Astrocyte of the cerebellum (primary cell): Measurements from ENCODE around the gene VPS51.

Experiments used
- DNase-seq: peaks from one replicate; pipeline ENCODE4 v3.0.0-alpha.2; 2011; ENCODE audit warnings: low read depth
- H3K4me3 ChIP-seq: 2 replicates; pipeline ENCODE4 v1.5.1; 2011; ENCODE audit warnings: mild to moderate bottlenecking, low read depth, low read length, moderate library complexity
- in situ Hi-C: cut with HindIII; loops from 2 replicates; pipeline ENCODE4 v1.10.0; 2017; ENCODE audit warnings: low sequenced_read_pairs
- TF ChIP-seq, protein P1 (sequence below): IDR thresholded peaks from 2 replicates; pipeline ENCODE4 v1.5.1; 2012; ENCODE audit warnings: low read length, low read depth, moderate library complexity, mild to moderate bottlenecking; ENCODE audit errors: missing control alignments

Gene VPS51

GRCh38 chr11:65119670-65119995 is 23.6 kb downstream of the VPS51 start:
- in situ Hi-C loops = no loop called here
- H3K4me3 ChIP-seq = no peak overlapping the region
- DNase-seq = no peak
- TF ChIP-seq, protein P1, sequence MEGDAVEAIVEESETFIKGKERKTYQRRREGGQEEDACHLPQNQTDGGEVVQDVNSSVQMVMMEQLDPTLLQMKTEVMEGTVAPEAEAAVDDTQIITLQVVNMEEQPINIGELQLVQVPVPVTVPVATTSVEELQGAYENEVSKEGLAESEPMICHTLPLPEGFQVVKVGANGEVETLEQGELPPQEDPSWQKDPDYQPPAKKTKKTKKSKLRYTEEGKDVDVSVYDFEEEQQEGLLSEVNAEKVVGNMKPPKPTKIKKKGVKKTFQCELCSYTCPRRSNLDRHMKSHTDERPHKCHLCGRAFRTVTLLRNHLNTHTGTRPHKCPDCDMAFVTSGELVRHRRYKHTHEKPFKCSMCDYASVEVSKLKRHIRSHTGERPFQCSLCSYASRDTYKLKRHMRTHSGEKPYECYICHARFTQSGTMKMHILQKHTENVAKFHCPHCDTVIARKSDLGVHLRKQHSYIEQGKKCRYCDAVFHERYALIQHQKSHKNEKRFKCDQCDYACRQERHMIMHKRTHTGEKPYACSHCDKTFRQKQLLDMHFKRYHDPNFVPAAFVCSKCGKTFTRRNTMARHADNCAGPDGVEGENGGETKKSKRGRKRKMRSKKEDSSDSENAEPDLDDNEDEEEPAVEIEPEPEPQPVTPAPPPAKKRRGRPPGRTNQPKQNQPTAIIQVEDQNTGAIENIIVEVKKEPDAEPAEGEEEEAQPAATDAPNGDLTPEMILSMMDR = no peak

DNA sequence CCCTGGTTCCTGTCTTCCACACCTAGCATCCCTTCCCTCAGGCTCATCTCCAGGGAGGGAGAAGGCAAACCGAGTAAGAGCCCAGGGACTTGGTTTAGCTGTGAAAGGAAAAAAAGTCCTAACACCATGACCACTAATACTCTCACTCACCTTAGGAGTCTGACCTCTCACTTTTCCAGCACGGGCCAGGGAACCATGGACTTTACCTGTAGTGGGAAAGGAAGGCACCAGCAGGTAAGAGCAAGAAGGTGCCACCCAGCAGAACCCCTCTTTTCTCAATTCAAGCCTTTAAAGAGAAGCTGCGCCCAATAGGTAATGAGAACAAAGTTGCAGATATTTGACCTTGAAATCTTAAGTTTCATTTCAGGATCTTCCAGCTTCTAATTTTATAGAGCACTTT is 24.8 kb downstream of the VPS51 start:
- in situ Hi-C loops = no loop called here
- H3K4me3 ChIP-seq = peak overlapping the region; percentile 99
- no peak for DNase-seq
- TF ChIP-seq, protein P1 = no peak

DNA sequence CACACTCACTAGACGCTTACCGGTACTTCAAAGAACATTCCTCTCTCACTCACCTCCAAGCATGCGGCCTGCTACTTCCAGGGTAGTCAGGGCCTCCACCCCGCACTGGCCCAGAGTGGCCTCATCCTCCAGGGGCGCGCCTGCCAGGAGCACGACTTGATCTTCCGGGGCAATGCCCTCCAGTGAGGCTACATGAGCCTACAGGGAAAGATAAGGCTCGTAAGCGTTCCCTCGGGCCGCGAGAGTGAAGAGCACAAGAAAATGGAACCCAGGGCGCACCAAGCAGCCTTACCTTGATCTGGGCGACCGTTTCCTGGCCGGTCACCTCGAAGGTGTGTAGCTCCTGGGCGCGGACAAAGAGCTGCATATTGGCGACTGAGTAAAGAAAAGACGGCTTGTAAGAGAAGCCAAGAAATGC is 25.4 kb downstream of the VPS51 start:
- in situ Hi-C loops = no loop called here
- TF ChIP-seq, protein P1 = no peak
- peak overlapping the region; percentile 99 for H3K4me3 ChIP-seq
- no peak for DNase-seq

- in situ Hi-C loops = no loop called here
- H3K4me3 ChIP-seq = peak within 1 kb of the TSS; percentile 99
- TF ChIP-seq, protein P1 = no peak
Observed at GRCh38 chr11:65121865-65122696, 26.1 kb downstream of the VPS51 start, which contains the start of the genes FAU and MRPL49. Gene FAU (minus strand): TSS chr11:65122134. CDS start chr11:65121813, 321 bp downstream. Gene MRPL49 (plus strand): TSS chr11:65122321. CDS start chr11:65122347, 26 bp downstream.

GRCh38 chr11:65124480-65125196 is 28.6 kb downstream of the VPS51 start:
- in situ Hi-C loops = no loop called here
- TF ChIP-seq, protein P1 = no peak
- H3K4me3 ChIP-seq = no peak overlapping the region
- no peak for DNase-seq

More at GRCh38 chr11:65121865-65122696, 26.1 kb downstream of the VPS51 start, which contains the start of the genes FAU and MRPL49:
- DNase-seq = peak; percentile 92

GRCh38 chr11:65125197-65126056 is 29.4 kb downstream of the VPS51 start:
- in situ Hi-C loops = no loop called here
- DNase-seq = no peak
- TF ChIP-seq, protein P1 = no peak
- no peak overlapping the region for H3K4me3 ChIP-seq
